ENCODE data around the gene JARID2. TPM values are rescaled to one million over a fixed set of nuclear protein-coding genes. Genes with fewer than 3 reads are reported as not detected.

The JARID2 gene
- total RNA-seq, 4 donors from 2014 or later, result 20.0 to 29.4 (median 23.9) TPM

- TF ChIP-seq POLR2AphosphoS5 (IDR thresholded peaks at IDR 0.05) (no peak), POLR2A (IDR thresholded peaks at IDR 0.05) (no peak), EP300 (IDR thresholded peaks at IDR 0.05) (no peak), CTCF (IDR thresholded peaks at IDR 0.05) (no peak)
- Histone ChIP-seq H3K4me3 (no peak overlapping the region), H3K36me3 (no peaks in the 10 kb centered on the region), H3K27ac (no peak overlapping the region), H3K9me3 (no peaks in the 10 kb centered on the region), H3K4me1 (peaks cover 16% of the 10 kb centered on the region), H3K27me3 (no peaks in the 10 kb centered on the region)
- WGBS, result 65% methylated on average over 4 of the region's 4 CpGs
- no peak for DNase-seq (ENCODE audit: low spot score in 2 of 2)
Observed at GRCh38 chr6:15380351-15380750, 134.5 kb downstream of the JARID2 start.

- no peak overlapping the region for H3K27ac ChIP-seq
- TF ChIP-seq EP300 (IDR thresholded peaks at IDR 0.05) (no peak), POLR2AphosphoS5 (IDR thresholded peaks at IDR 0.05) (no peak), POLR2A (IDR thresholded peaks at IDR 0.05) (no peak), CTCF (IDR thresholded peaks at IDR 0.05) (no peak)
- H3K36me3 ChIP-seq, result no peaks in the 10 kb centered on the region
- no peak for DNase-seq (ENCODE audit: low spot score in 2 of 2)
- H3K9me3 ChIP-seq, result no peaks in the 10 kb centered on the region
- H3K27me3 ChIP-seq, result no peaks in the 10 kb centered on the region
- H3K4me3 ChIP-seq, result no peak overlapping the region
- 83% methylated on average over 7 of the region's 7 CpGs for WGBS
- H3K4me1 ChIP-seq, result peaks cover 18% of the 10 kb centered on the region
Observed at GRCh38 chr6:15382089-15382488, 136.2 kb downstream of the JARID2 start.

- Histone ChIP-seq H3K4me3 (no peak overlapping the region), H3K27ac (no peak overlapping the region), H3K4me1 (peaks cover 24% of the 10 kb centered on the region), H3K36me3 (no peaks in the 10 kb centered on the region), H3K9me3 (no peaks in the 10 kb centered on the region), H3K27me3 (no peaks in the 10 kb centered on the region)
- WGBS, result 89% methylated on average over 8 of the region's 8 CpGs
- DNase-seq (ENCODE audit: low spot score in 2 of 2), result no peak
- no peak for TF ChIP-seq POLR2AphosphoS5 (IDR thresholded peaks at IDR 0.05)
- no peak for TF ChIP-seq POLR2A (IDR thresholded peaks at IDR 0.05)
- no peak for TF ChIP-seq CTCF (IDR thresholded peaks at IDR 0.05)
- no peak for TF ChIP-seq EP300 (IDR thresholded peaks at IDR 0.05)
Observed at GRCh38 chr6:15382712-15383111, 136.8 kb downstream of the JARID2 start.

GRCh38 chr6:15384901-15385300 is 139.0 kb downstream of the JARID2 start:
- DNase-seq (ENCODE audit: low spot score in 2 of 2), result no peak
- Histone ChIP-seq H3K27ac (no peak overlapping the region), H3K27me3 (no peaks in the 10 kb centered on the region), H3K36me3 (no peaks in the 10 kb centered on the region), H3K9me3 (no peaks in the 10 kb centered on the region), H3K4me3 (no peak overlapping the region), H3K4me1 (peaks cover 39% of the 10 kb centered on the region)
- 54% methylated on average over 4 of the region's 4 CpGs for WGBS
- TF ChIP-seq POLR2A (IDR thresholded peaks at IDR 0.05) (no peak), CTCF (IDR thresholded peaks at IDR 0.05) (no peak), POLR2AphosphoS5 (IDR thresholded peaks at IDR 0.05) (no peak), EP300 (IDR thresholded peaks at IDR 0.05) (no peak)

- H3K27me3 ChIP-seq, result no peaks in the 10 kb centered on the region
- DNase-seq (ENCODE audit: low spot score in 2 of 2), result no peak
- peaks cover 45% of the 10 kb centered on the region for H3K4me1 ChIP-seq
- no peak for TF ChIP-seq POLR2AphosphoS5 (IDR thresholded peaks at IDR 0.05)
- TF ChIP-seq POLR2A (IDR thresholded peaks at IDR 0.05), result no peak
- no peak for TF ChIP-seq EP300 (IDR thresholded peaks at IDR 0.05)
- TF ChIP-seq CTCF (IDR thresholded peaks at IDR 0.05), result no peak
- H3K9me3 ChIP-seq, result no peaks in the 10 kb centered on the region
- 86% methylated on average over 6 of the region's 6 CpGs for WGBS
- no peaks in the 10 kb centered on the region for H3K36me3 ChIP-seq
- no peak overlapping the region for H3K4me3 ChIP-seq
- H3K27ac ChIP-seq, result no peak overlapping the region
Observed at GRCh38 chr6:15385521-15385920, 139.7 kb downstream of the JARID2 start.

Data from suprapubic skin (tissue), 4 donors.